HEK293 (cell line): ENCODE results near the gene DIP2B.
A peak's percentile ranks its signal among the peaks of the same experiment; 100 is the strongest.

Source experiments
- CTCF ChIA-PET: fragments of 350-600 bp; formaldehyde crosslinking; extraction: SDS; loops from one replicate; lab custom pipeline; 2021; ENCODE audit warnings: antibody characterized with exemption; lab: Yijun Ruan, JAX
- POLR2A ChIA-PET: fragments of 300-600 bp; formaldehyde crosslinking; extraction: SDS; loops from one replicate; lab custom pipeline; 2020; ENCODE audit warnings: antibody characterized with exemption, inconsistent platforms; lab: Yijun Ruan, JAX
- H3K27ac ChIP-seq: fragments of 200-500 bp; sonication (Bioruptor generic); 2 replicates; pipeline ENCODE4 v1.5.1; 2014; ENCODE audit warnings: low read depth, low read length, control low read depth, inconsistent platforms; ENCODE audit errors: extremely low read depth
- H3K36me3 ChIP-seq, 2 experiments: fragments of 200-500 bp in 1 of 2; sonication (Bioruptor generic) in 1 of 2; 1 replicate in 1 of 2; 2 replicates in 1 of 2; pipeline ENCODE4 v1.5.1; 2014 to 2017; ENCODE audit warnings: inconsistent platforms in 2 of 2, low read length in 2 of 2; ENCODE audit not compliant: control insufficient read depth in 2 of 2, insufficient read depth in 1 of 2
- H3K4me1 ChIP-seq: fragments of 200-500 bp; sonication (Bioruptor generic); 2 replicates; pipeline ENCODE4 v1.5.1; 2014; ENCODE audit warnings: mild to moderate bottlenecking, low read length, inconsistent platforms; ENCODE audit not compliant: control insufficient read depth, insufficient read depth
- H3K4me3 ChIP-seq: 2 replicates; pipeline ENCODE4 v1.5.1; 2011; ENCODE audit warnings: low read depth, mild to moderate bottlenecking, control low read depth, low read length, moderate library complexity
- H3K9me3 ChIP-seq: fragments of 200-500 bp; sonication (Bioruptor generic); 2 replicates; pipeline ENCODE4 v1.5.1; 2014; ENCODE audit warnings: low read depth, low read length, inconsistent platforms; ENCODE audit not compliant: control insufficient read depth, insufficient read depth
- BCL11B ChIP-seq: fragments of 450-650 bp; formaldehyde crosslinking; IDR thresholded peaks from 2 replicates; pipeline ENCODE4 v1.5.1; 2016; ENCODE audit warnings: low read depth, missing biosample characterization, missing genetic modification characterization
- FEZF1 ChIP-seq: fragments of 450-650 bp; formaldehyde crosslinking; IDR thresholded peaks from 2 replicates; pipeline ENCODE4 v1.5.1; 2016; ENCODE audit warnings: missing biosample characterization, missing genetic modification characterization
- HOXA7 ChIP-seq: sonication (generic); formaldehyde crosslinking; IDR thresholded peaks from 2 replicates; pipeline ENCODE4 v1.8.1; 2022; ENCODE audit warnings: missing genetic modification reagents, borderline replicate concordance
- KLF8 ChIP-seq: fragments of 450-650 bp; formaldehyde crosslinking; IDR thresholded peaks from 2 replicates; pipeline ENCODE4 v1.5.1; 2016; ENCODE audit warnings: missing biosample characterization, missing genetic modification characterization
- OSR2 ChIP-seq: fragments of 450-650 bp; formaldehyde crosslinking; IDR thresholded peaks from 2 replicates; pipeline ENCODE4 v1.5.1; 2016; ENCODE audit warnings: missing biosample characterization, missing genetic modification characterization
- OVOL3 ChIP-seq: fragments of 450-650 bp; formaldehyde crosslinking; IDR thresholded peaks from 2 replicates; pipeline ENCODE4 v1.5.1; 2016; ENCODE audit warnings: missing biosample characterization, missing genetic modification characterization
- SP7 ChIP-seq: fragments of 450-650 bp; formaldehyde crosslinking; IDR thresholded peaks from 2 replicates; pipeline ENCODE4 v1.5.1; 2016; ENCODE audit warnings: missing biosample characterization, missing genetic modification characterization
- YY2 ChIP-seq: fragments of 450-650 bp; formaldehyde crosslinking; IDR thresholded peaks from 2 replicates; pipeline ENCODE4 v1.5.1; 2016; ENCODE audit warnings: missing biosample characterization, missing genetic modification characterization
- ZFHX2 ChIP-seq: fragments of 450-650 bp; formaldehyde crosslinking; conservative IDR thresholded peaks from 2 replicates; pipeline ENCODE4 v1.5.1; 2016; ENCODE audit warnings: missing biosample characterization, missing genetic modification characterization
- ZNF10 ChIP-seq: fragments of 450-650 bp; formaldehyde crosslinking; IDR thresholded peaks from 2 replicates; pipeline ENCODE4 v1.5.1; 2017; ENCODE audit warnings: missing biosample characterization, missing genetic modification characterization
- ZNF112 ChIP-seq: fragments of 450-650 bp; formaldehyde crosslinking; IDR thresholded peaks from 2 replicates; pipeline ENCODE4 v1.5.0; 2017; ENCODE audit warnings: missing biosample characterization, missing genetic modification characterization
- ZNF121 ChIP-seq: fragments of 450-650 bp; formaldehyde crosslinking; IDR thresholded peaks from 2 replicates; pipeline ENCODE4 v1.5.1; 2016; ENCODE audit warnings: missing biosample characterization, missing genetic modification characterization
- ZNF140 ChIP-seq: fragments of 450-650 bp; formaldehyde crosslinking; IDR thresholded peaks from 2 replicates; pipeline ENCODE4 v1.5.1; 2016; ENCODE audit warnings: missing biosample characterization, missing genetic modification characterization
- ZNF214 ChIP-seq: fragments of 450-650 bp; formaldehyde crosslinking; IDR thresholded peaks from 2 replicates; pipeline ENCODE4 v1.5.1; 2017; ENCODE audit warnings: missing biosample characterization, mild to moderate bottlenecking, missing genetic modification characterization, borderline replicate concordance
- ZNF23 ChIP-seq: fragments of 450-650 bp; formaldehyde crosslinking; IDR thresholded peaks from 2 replicates; pipeline ENCODE4 v1.5.1; 2016; ENCODE audit warnings: missing biosample characterization, missing genetic modification characterization, borderline replicate concordance
- ZNF239 ChIP-seq: fragments of 450-650 bp; formaldehyde crosslinking; IDR thresholded peaks from 2 replicates; pipeline ENCODE4 v1.5.1; 2016; ENCODE audit warnings: missing biosample characterization, missing genetic modification characterization
- ZNF350 ChIP-seq: fragments of 450-650 bp; formaldehyde crosslinking; IDR thresholded peaks from 2 replicates; pipeline ENCODE4 v1.5.0; 2017; ENCODE audit warnings: missing biosample characterization, mild to moderate bottlenecking, missing genetic modification characterization
- ZNF391 ChIP-seq: fragments of 450-650 bp; formaldehyde crosslinking; IDR thresholded peaks from 2 replicates; pipeline ENCODE4 v1.5.1; 2016; ENCODE audit warnings: low read depth, missing biosample characterization, missing genetic modification characterization, borderline replicate concordance
- ZNF473 ChIP-seq: fragments of 450-650 bp; formaldehyde crosslinking; IDR thresholded peaks from 2 replicates; pipeline ENCODE4 v1.5.1; 2017; ENCODE audit warnings: missing biosample characterization, missing genetic modification characterization
- ZNF610 ChIP-seq: fragments of 450-650 bp; formaldehyde crosslinking; IDR thresholded peaks from 2 replicates; pipeline ENCODE4 v1.5.1; 2016; ENCODE audit warnings: missing biosample characterization, missing genetic modification characterization, borderline replicate concordance
- ZNF623 ChIP-seq: fragments of 450-650 bp; formaldehyde crosslinking; IDR thresholded peaks from 2 replicates; pipeline ENCODE4 v1.5.1; 2016; ENCODE audit warnings: missing biosample characterization, missing genetic modification characterization
- ZNF664 ChIP-seq: fragments of 450-650 bp; formaldehyde crosslinking; IDR thresholded peaks from 2 replicates; pipeline ENCODE4 v1.5.1; 2016; ENCODE audit warnings: missing biosample characterization, missing genetic modification characterization
- ZNF837 ChIP-seq: fragments of 450-650 bp; formaldehyde crosslinking; IDR thresholded peaks from 2 replicates; pipeline ENCODE4 v1.5.1; 2016; ENCODE audit warnings: missing biosample characterization, missing genetic modification characterization
- ZSCAN16 ChIP-seq: fragments of 450-650 bp; formaldehyde crosslinking; IDR thresholded peaks from 2 replicates; pipeline ENCODE4 v1.5.1; 2016; ENCODE audit warnings: missing biosample characterization, missing genetic modification characterization
- ZSCAN23 ChIP-seq: fragments of 450-650 bp; formaldehyde crosslinking; IDR thresholded peaks from 2 replicates; pipeline ENCODE4 v1.5.1; 2016; ENCODE audit warnings: missing biosample characterization, missing genetic modification characterization
- TF ChIP-seq, protein P1 (sequence below): fragments of 450-650 bp; formaldehyde crosslinking; IDR thresholded peaks from 2 replicates; pipeline ENCODE4 v1.5.1; 2017; ENCODE audit warnings: missing biosample characterization, missing genetic modification characterization
- TF ChIP-seq, protein P2 (sequence below): fragments of 450-650 bp; formaldehyde crosslinking; IDR thresholded peaks from 2 replicates; pipeline ENCODE4 v1.5.1; 2016; ENCODE audit warnings: missing biosample characterization, missing genetic modification characterization
- TF ChIP-seq, protein P3 (sequence below): fragments of 450-650 bp; formaldehyde crosslinking; IDR thresholded peaks from 2 replicates; pipeline ENCODE4 v1.5.1; 2017; ENCODE audit warnings: missing biosample characterization, missing genetic modification characterization

DIP2B gene

DNA sequence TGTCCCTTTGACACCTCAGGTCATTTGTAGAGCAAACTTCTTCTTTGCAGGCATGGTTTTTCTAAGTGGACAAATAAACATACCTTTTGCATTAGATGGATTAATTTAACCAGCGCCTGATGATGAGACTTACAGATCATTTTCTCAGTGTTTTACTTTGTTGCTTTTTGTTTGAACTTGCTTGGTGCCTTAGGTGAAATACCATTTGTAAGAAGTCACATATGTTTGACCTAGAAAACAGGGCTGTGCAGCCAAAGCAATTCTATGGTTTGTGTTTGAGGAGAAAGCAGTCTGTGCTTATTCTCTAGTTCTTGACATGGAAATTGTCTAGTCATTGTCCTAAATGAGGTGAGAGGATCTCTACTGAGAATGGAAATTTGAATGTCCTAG, 111.1 kb downstream of the DIP2B start:
- TF ChIP-seq, protein P1, sequence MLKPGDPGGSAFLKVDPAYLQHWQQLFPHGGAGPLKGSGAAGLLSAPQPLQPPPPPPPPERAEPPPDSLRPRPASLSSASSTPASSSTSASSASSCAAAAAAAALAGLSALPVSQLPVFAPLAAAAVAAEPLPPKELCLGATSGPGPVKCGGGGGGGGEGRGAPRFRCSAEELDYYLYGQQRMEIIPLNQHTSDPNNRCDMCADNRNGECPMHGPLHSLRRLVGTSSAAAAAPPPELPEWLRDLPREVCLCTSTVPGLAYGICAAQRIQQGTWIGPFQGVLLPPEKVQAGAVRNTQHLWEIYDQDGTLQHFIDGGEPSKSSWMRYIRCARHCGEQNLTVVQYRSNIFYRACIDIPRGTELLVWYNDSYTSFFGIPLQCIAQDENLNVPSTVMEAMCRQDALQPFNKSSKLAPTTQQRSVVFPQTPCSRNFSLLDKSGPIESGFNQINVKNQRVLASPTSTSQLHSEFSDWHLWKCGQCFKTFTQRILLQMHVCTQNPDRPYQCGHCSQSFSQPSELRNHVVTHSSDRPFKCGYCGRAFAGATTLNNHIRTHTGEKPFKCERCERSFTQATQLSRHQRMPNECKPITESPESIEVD (tag by site-specific recombination), result no peak
- TF ChIP-seq ZNF623 (tag by site-specific recombination) (no peak), OVOL3 (tag by site-specific recombination) (no peak), ZFHX2 (no peak), ZNF23 (tag by site-specific recombination) (no peak), ZSCAN16 (tag by site-specific recombination) (no peak), OSR2 (no peak), ZNF610 (tag by site-specific recombination) (no peak), ZNF837 (tag by site-specific recombination) (no peak), BCL11B (tag by site-specific recombination) (no peak), FEZF1 (tag by site-specific recombination) (no peak), ZNF664 (tag by site-specific recombination) (peak; percentile 25; the same call in 1 of the 2 replicates), ZSCAN23 (tag by site-specific recombination) (no peak), ZNF391 (no peak), ZNF10 (tag by site-specific recombination) (peak; percentile 89), ZNF239 (tag by site-specific recombination) (no peak)
- no peaks in the 10 kb centered on the region for H3K36me3 ChIP-seq
- no peak overlapping the region for H3K4me3 ChIP-seq
- H3K4me1 ChIP-seq, result peaks cover 15% of the 10 kb centered on the region; the same call in 1 of the 2 replicates
- H3K27ac ChIP-seq, result no peak overlapping the region
- POLR2A ChIA-PET, result no interaction called here
- CTCF ChIA-PET, result interaction anchor here (0.8 to 0.9 kb wide), 3 partner anchors 9 to 111 kb away, joined by 3 to 4 read pairs (median 3); partner anchors contain the start of gene DIP2B
- no peaks in the 10 kb centered on the region for H3K9me3 ChIP-seq

DNA sequence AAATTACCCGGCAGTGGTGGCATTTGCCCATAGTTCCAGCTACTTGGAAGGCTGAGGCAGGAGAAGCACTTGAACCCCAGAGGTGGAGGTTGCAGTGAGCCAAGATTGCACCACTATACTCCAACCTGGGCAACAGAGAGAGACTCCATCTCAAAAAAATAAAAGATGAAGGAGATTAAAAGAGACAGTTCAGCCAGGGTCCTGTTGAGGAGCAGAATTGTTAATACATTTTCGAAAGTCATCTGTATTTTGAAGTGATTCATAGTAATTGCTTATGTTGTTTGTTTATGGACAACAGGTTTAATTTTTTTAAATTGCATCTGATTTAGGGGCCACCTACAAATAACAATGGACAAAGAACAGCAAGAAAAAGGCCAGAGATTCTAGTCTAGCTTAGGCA, 112.9 kb downstream of the DIP2B start:
- ChIA-PET CTCF (no interaction called here), POLR2A (no interaction called here)
- Histone ChIP-seq H3K4me1 (peaks cover 23% of the 10 kb centered on the region), H3K27ac (no peak overlapping the region), H3K36me3 (no peaks in the 10 kb centered on the region), H3K4me3 (no peak overlapping the region), H3K9me3 (no peaks in the 10 kb centered on the region)
- TF ChIP-seq ZNF140 (tag by site-specific recombination) (peak; percentile 96; the same call in 1 of the 2 replicates), YY2 (no peak)

DNA sequence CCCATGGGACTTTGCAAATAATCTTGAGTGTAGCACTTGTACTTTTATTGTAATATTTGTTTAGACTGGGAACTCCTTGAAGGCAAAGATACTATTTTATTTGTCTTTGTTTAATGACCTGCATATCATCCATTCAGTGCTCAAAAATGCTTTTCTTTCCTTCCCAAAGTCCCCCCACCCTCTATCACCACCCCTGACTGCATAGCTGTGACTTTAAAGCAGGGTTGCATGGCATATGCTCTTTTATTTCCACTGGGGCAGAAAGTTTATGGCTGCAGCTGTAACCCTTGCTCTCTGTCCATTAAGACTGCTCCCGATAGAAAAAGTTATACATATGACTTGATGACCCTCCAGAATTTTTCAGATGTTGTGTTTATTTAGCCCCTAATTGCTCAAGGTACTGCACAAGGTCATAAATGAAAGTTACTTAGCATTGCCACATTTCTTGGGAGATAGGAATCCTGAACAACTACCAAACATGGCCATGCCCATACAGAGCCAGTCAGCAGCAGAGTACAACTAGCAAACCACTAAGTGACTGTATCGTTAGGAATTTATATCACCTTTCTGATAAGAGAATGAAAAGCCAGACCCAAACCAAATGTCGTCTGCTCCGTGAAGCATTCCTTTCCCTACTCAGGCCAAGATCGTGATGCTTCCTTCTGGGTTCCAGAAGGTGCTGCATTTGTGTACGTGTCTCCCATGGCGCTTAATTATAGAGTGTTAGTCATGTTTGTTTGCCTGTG, 114.3 kb downstream of the DIP2B start:
- no peak overlapping the region for H3K4me3 ChIP-seq
- ChIA-PET CTCF (interaction anchor here (0.6 to 0.7 kb wide), 2 partner anchors 109 to 249 kb away, joined by 3 to 4 read pairs; no protein-coding TSS in a partner anchor), POLR2A (no interaction called here)
- no peak overlapping the region for H3K27ac ChIP-seq
- no peaks in the 10 kb centered on the region for H3K36me3 ChIP-seq
- H3K4me1 ChIP-seq, result peaks cover 23% of the 10 kb centered on the region
- no peaks in the 10 kb centered on the region for H3K9me3 ChIP-seq
- TF ChIP-seq KLF8 (no peak), ZNF350 (no peak), ZNF112 (no peak), ZNF214 (no peak), SP7 (peak; percentile 93), ZNF473 (no peak), ZNF121 (tag by site-specific recombination) (no peak), HOXA7 (CRISPR knock-in tag) (no peak)
- TF ChIP-seq, protein P1 (tag by site-specific recombination), result peak; percentile 32; the same call in 1 of the 2 replicates
- TF ChIP-seq, protein P2, sequence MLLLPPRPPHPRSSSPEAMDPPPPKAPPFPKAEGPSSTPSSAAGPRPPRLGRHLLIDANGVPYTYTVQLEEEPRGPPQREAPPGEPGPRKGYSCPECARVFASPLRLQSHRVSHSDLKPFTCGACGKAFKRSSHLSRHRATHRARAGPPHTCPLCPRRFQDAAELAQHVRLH (tag by site-specific recombination), result no peak
- TF ChIP-seq, protein P3, sequence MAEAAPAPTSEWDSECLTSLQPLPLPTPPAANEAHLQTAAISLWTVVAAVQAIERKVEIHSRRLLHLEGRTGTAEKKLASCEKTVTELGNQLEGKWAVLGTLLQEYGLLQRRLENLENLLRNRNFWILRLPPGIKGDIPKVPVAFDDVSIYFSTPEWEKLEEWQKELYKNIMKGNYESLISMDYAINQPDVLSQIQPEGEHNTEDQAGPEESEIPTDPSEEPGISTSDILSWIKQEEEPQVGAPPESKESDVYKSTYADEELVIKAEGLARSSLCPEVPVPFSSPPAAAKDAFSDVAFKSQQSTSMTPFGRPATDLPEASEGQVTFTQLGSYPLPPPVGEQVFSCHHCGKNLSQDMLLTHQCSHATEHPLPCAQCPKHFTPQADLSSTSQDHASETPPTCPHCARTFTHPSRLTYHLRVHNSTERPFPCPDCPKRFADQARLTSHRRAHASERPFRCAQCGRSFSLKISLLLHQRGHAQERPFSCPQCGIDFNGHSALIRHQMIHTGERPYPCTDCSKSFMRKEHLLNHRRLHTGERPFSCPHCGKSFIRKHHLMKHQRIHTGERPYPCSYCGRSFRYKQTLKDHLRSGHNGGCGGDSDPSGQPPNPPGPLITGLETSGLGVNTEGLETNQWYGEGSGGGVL (tag by site-specific recombination), result no peak
